ENCODE measurements around the gene KLHL26. TPM values are rescaled to one million over a fixed set of nuclear protein-coding genes. Genes with fewer than 3 reads are reported as not detected.

The KLHL26 gene
- total and polyA plus RNA-seq, 2 of the 13 experiments (the other 11 are each of a cell fraction or from before 2014, with no cell fraction given) = 1.5 to 1.7 TPM

GRCh38 chr19:18588611-18589379, 48.0 kb upstream of the KLHL26 start, which contains the start of gene REX1BD (continued):
- TF ChIP-seq, protein P1, sequence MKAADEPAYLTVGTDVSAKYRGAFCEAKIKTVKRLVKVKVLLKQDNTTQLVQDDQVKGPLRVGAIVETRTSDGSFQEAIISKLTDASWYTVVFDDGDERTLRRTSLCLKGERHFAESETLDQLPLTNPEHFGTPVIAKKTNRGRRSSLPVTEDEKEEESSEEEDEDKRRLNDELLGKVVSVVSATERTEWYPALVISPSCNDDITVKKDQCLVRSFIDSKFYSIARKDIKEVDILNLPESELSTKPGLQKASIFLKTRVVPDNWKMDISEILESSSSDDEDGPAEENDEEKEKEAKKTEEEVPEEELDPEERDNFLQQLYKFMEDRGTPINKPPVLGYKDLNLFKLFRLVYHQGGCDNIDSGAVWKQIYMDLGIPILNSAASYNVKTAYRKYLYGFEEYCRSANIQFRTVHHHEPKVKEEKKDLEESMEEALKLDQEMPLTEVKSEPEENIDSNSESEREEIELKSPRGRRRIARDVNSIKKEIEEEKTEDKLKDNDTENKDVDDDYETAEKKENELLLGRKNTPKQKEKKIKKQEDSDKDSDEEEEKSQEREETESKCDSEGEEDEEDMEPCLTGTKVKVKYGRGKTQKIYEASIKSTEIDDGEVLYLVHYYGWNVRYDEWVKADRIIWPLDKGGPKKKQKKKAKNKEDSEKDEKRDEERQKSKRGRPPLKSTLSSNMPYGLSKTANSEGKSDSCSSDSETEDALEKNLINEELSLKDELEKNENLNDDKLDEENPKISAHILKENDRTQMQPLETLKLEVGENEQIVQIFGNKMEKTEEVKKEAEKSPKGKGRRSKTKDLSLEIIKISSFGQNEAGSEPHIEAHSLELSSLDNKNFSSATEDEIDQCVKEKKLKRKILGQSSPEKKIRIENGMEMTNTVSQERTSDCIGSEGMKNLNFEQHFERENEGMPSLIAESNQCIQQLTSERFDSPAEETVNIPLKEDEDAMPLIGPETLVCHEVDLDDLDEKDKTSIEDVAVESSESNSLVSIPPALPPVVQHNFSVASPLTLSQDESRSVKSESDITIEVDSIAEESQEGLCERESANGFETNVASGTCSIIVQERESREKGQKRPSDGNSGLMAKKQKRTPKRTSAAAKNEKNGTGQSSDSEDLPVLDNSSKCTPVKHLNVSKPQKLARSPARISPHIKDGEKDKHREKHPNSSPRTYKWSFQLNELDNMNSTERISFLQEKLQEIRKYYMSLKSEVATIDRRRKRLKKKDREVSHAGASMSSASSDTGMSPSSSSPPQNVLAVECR (CRISPR knock-in tag; IDR thresholded peaks at IDR 0.05; ENCODE audit: borderline replicate concordance) = peak; percentile 82; the same call in 1 of the 2 replicates
- TF ChIP-seq KLF12 (CRISPR knock-in tag; IDR thresholded peaks at IDR 0.05; ENCODE audit: borderline replicate concordance) = peak; percentile 89
- TF ChIP-seq TEAD3 (CRISPR knock-in tag; optimal IDR thresholded peaks at IDR 0.05; ENCODE audit: borderline replicate concordance) = peak; percentile 61
- TF ChIP-seq DNMT1 (CRISPR knock-in tag; IDR thresholded peaks at IDR 0.05) = no peak; the same call in 1 of the 2 replicates
- no peak for TF ChIP-seq KDM5B (CRISPR knock-in tag; IDR thresholded peaks at IDR 0.05; ENCODE audit: borderline replicate concordance)
- TF ChIP-seq ZMYM2 (CRISPR knock-in tag; IDR thresholded peaks at IDR 0.05) = no peak
- TF ChIP-seq ZNF160 (CRISPR knock-in tag; IDR thresholded peaks at IDR 0.05) = peak; percentile 64; the same call in 1 of the 2 replicates
- peak; percentile 18; the same call in 1 of the 2 replicates for TF ChIP-seq GMEB2 (CRISPR knock-in tag; IDR thresholded peaks at IDR 0.05; ENCODE audit: low read depth)
- TF ChIP-seq, protein P2, sequence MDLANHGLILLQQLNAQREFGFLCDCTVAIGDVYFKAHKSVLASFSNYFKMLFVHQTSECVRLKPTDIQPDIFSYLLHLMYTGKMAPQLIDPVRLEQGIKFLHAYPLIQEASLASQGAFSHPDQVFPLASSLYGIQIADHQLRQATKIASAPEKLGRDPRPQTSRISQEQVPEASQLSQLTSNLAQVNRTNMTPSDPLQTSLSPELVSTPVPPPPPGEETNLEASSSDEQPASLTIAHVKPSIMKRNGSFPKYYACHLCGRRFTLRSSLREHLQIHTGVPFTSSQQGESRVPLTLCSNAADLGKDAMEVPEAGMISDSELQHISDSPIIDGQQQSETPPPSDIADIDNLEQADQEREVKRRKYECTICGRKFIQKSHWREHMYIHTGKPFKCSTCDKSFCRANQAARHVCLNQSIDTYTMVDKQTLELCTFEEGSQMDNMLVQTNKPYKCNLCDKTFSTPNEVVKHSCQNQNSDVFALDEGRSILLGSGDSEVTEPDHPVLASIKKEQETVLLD (CRISPR knock-in tag; IDR thresholded peaks at IDR 0.05; ENCODE audit: low read depth) = peak; percentile 33; the same call in 1 of the 2 replicates
- TF ChIP-seq ZFP36L1 (CRISPR knock-in tag; IDR thresholded peaks at IDR 0.05) = 0 out of 2 replicates have a peak, but pooled peaks have one; percentile 87
- peak; percentile 83 for TF ChIP-seq THAP11 (CRISPR knock-in tag; IDR thresholded peaks at IDR 0.05)
- 0 out of 2 replicates have a peak, but pooled peaks have one; percentile 68 for TF ChIP-seq ZNF296 (CRISPR knock-in tag; conservative IDR thresholded peaks at IDR 0.05)
- no peak; the same call in 1 of the 2 replicates for TF ChIP-seq ZNF556 (CRISPR knock-in tag; IDR thresholded peaks at IDR 0.05; ENCODE audit: borderline replicate concordance)
- TF ChIP-seq NFATC3 (CRISPR knock-in tag; IDR thresholded peaks at IDR 0.05) = no peak
- peak; percentile 68 for TF ChIP-seq MED1 (CRISPR knock-in tag; IDR thresholded peaks at IDR 0.05)
- no peak for TF ChIP-seq ZNF513 (CRISPR knock-in tag; conservative IDR thresholded peaks at IDR 0.05)
- TF ChIP-seq IRF2 (CRISPR knock-in tag; IDR thresholded peaks at IDR 0.05) = peak; percentile 76; the same call in 1 of the 2 replicates
- TF ChIP-seq ZC3H13 (CRISPR knock-in tag; IDR thresholded peaks at IDR 0.05) = peak; percentile 19
- TF ChIP-seq RBFOX2 (IDR thresholded peaks at IDR 0.05; ENCODE audit: low read depth, low read length) = peak; percentile 95
- peak; percentile 64 for TF ChIP-seq ZNF543 (CRISPR knock-in tag; IDR thresholded peaks at IDR 0.05)
